Measurements from ENCODE around the gene B3GAT2. TPM values are rescaled to one million over a fixed set of nuclear protein-coding genes. Genes with fewer than 3 reads are reported as not detected.

Gene B3GAT2
- total and polyA plus RNA-seq, 2 of the 13 experiments (the other 11 are each of a cell fraction or from before 2014, with no cell fraction given): 0.01 to 0.02 TPM

- FAIRE-seq (no peak), ATAC-seq (no peak), DNase-seq (ENCODE audit: low spot score) (no peak)
- POLR2A ChIA-PET: no interaction called here
- peaks cover 0 to 36% of the 10 kb centered on the region in 2 experiments; a peak in 4 of 5 replicates for H3K27me3 ChIP-seq (ENCODE audit: control insufficient read depth in 1 of 2, insufficient read depth in 2 of 2, low read length in 2 of 2)
- CTCF ChIA-PET (ENCODE audit: low intra/inter-chr PET ratio, low total read pairs): interaction anchor here (1.5 kb wide), 1 partner anchor 248 kb away, joined by 10 read pairs; no protein-coding TSS in a partner anchor
- H3K79me2 ChIP-seq (ENCODE audit: insufficient read depth, low read length): no peaks in the 10 kb centered on the region
- no peak overlapping the region for H3K27ac ChIP-seq (ENCODE audit: extremely low read length, insufficient read depth, low read length)
- no peak overlapping the region for H3K4me3 ChIP-seq (replicated peaks in 1 of 3; ENCODE audit: insufficient read depth in 1 of 3, low read depth in 2 of 3, low read length in 3 of 3)
- no peaks in the 10 kb centered on the region for H3K9me3 ChIP-seq (ENCODE audit: low read length)
- WGBS (ENCODE audit: low lambda C conversion rate): 48% methylated on average over 13 of the region's 14 CpGs
- no peak for TF ChIP-seq EP300 (IDR thresholded peaks at IDR 0.05; ENCODE audit: low read depth in 2 of 2, low read length in 2 of 2)
- no peak for TF ChIP-seq EP300 (CRISPR knock-in tag; IDR thresholded peaks at IDR 0.05; ENCODE audit: borderline replicate concordance)
- in situ Hi-C loops (cut with HindIII; ENCODE audit: extremely low pct_ligation_motif_present, low pct_unique_long_range_greater_than_20kb) (loop anchor here (10.0 kb wide), 1 partner anchor 250 kb away; no protein-coding TSS in a partner anchor), intact Hi-C loops (cut with micrococcal nuclease; ENCODE audit: unreplicated experiment) (loop anchor here (10.0 kb wide), 1 partner anchor 160 kb away; no protein-coding TSS in a partner anchor)
- H3K4me1 ChIP-seq (ENCODE audit: insufficient read depth, low read length): peaks cover 12% of the 10 kb centered on the region
- H3K4me2 ChIP-seq (ENCODE audit: low read depth, low read length): no peak overlapping the region
- H3K36me3 ChIP-seq (replicated peaks in 1 of 2; ENCODE audit: control insufficient read depth in 1 of 2, insufficient read depth in 2 of 2, low read length in 2 of 2): no peaks in the 10 kb centered on the region
- no peak overlapping the region for H2AFZ ChIP-seq (ENCODE audit: low read length)
- BruUV-seq (replicated peaks): no TSS peak
- H3K9ac ChIP-seq (ENCODE audit: insufficient read depth, low read depth, low read length): no peak overlapping the region
- H4K20me1 ChIP-seq (ENCODE audit: insufficient read depth, low read length): no peaks in the 10 kb centered on the region
These were observed 2.1 kb downstream of the B3GAT2 start for GRCh38 chr6:70954750-70955149.

GRCh38 chr6:70954176-70954575, 2.7 kb downstream of the B3GAT2 start:
- Histone ChIP-seq H3K79me2 (ENCODE audit: insufficient read depth, low read length) (no peaks in the 10 kb centered on the region), H3K4me3 (replicated peaks in 1 of 3; ENCODE audit: insufficient read depth in 1 of 3, low read depth in 2 of 3, low read length in 3 of 3) (no peak overlapping the region), H2AFZ (ENCODE audit: low read length) (no peak overlapping the region), H3K9ac (ENCODE audit: insufficient read depth, low read depth, low read length) (no peak overlapping the region), H3K9me3 (ENCODE audit: low read length) (no peaks in the 10 kb centered on the region), H4K20me1 (ENCODE audit: insufficient read depth, low read length) (no peaks in the 10 kb centered on the region), H3K4me2 (ENCODE audit: low read depth, low read length) (no peak overlapping the region), H3K27ac (ENCODE audit: extremely low read length, insufficient read depth, low read length) (no peak overlapping the region), H3K27me3 (ENCODE audit: control insufficient read depth in 1 of 2, insufficient read depth in 2 of 2, low read length in 2 of 2) (peaks cover 0 to 36% of the 10 kb centered on the region in 2 experiments; a peak in 4 of 5 replicates), H3K36me3 (replicated peaks in 1 of 2; ENCODE audit: control insufficient read depth in 1 of 2, insufficient read depth in 2 of 2, low read length in 2 of 2) (no peaks in the 10 kb centered on the region), H3K4me1 (ENCODE audit: insufficient read depth, low read length) (peaks cover 12% of the 10 kb centered on the region)
- TF ChIP-seq ZNF615 (CRISPR knock-in tag; IDR thresholded peaks at IDR 0.05; ENCODE audit: borderline replicate concordance) (no peak), SNAPC4 (CRISPR knock-in tag; IDR thresholded peaks at IDR 0.05) (no peak), ZNF432 (CRISPR knock-in tag; IDR thresholded peaks at IDR 0.05; ENCODE audit: borderline replicate concordance) (no peak), ZMYM2 (CRISPR knock-in tag; IDR thresholded peaks at IDR 0.05) (no peak)
- intact Hi-C loops (cut with micrococcal nuclease; ENCODE audit: unreplicated experiment) (loop anchor here (10.0 kb wide), 1 partner anchor 159 kb away; no protein-coding TSS in a partner anchor), in situ Hi-C loops (cut with HindIII; ENCODE audit: extremely low pct_ligation_motif_present, low pct_unique_long_range_greater_than_20kb) (loop anchor here (10.0 kb wide), 1 partner anchor 249 kb away; no protein-coding TSS in a partner anchor)
- BruUV-seq (replicated peaks): no TSS peak
- POLR2A ChIA-PET: no interaction called here
- CTCF ChIA-PET (ENCODE audit: low intra/inter-chr PET ratio, low total read pairs): no interaction called here
- ATAC-seq: no peak
- 1% methylated on average over 3 of the region's 3 CpGs for WGBS (ENCODE audit: low lambda C conversion rate)
- no peak for FAIRE-seq
- no peak for DNase-seq (ENCODE audit: low spot score)

All from HepG2 (cell line).